SK-N-SH (cell line): ENCODE measurements around the gene FAM43B.

ENCODE experiments used
- CTCF ChIP-seq: fragments of 200-600 bp; sonication (generic); IDR thresholded peaks from 2 replicates; pipeline ENCODE4 v1.6.1; 2017; ENCODE audit warnings: antibody characterized with exemption, mild to moderate bottlenecking, moderate library complexity
- EP300 ChIP-seq, 2 experiments: IDR thresholded peaks; 2 replicates each; pipeline versions ENCODE4 v1.4.0 to v1.6.1; 2012; ENCODE audit warnings: borderline replicate concordance in 1 of 2, low read depth in 1 of 2, low read length in 1 of 2
- FOXM1 ChIP-seq: IDR thresholded peaks from 2 replicates; pipeline ENCODE4 v1.4.0; 2012; ENCODE audit warnings: low read depth, mild to moderate bottlenecking
- GABPA ChIP-seq: IDR thresholded peaks from 2 replicates; pipeline ENCODE4 v1.4.0; 2012; ENCODE audit warnings: low read depth, mild to moderate bottlenecking
- POLR2AphosphoS5 ChIP-seq: IDR thresholded peaks from 2 replicates; pipeline ENCODE4 v1.6.1; 2012; ENCODE audit warnings: low read depth, low read length
- RFX5 ChIP-seq: IDR thresholded peaks from 2 replicates; pipeline ENCODE4 v1.6.1; 2012; ENCODE audit warnings: mild to moderate bottlenecking, improper control_type of control experiment, low read length
- SIN3A ChIP-seq: IDR thresholded peaks from 2 replicates; pipeline ENCODE4 v1.6.1; 2012; ENCODE audit warnings: low read depth, mild to moderate bottlenecking, low read length, moderate library complexity, borderline replicate concordance
- TAF1 ChIP-seq: IDR thresholded peaks from 2 replicates; pipeline ENCODE4 v1.6.1; 2012; ENCODE audit warnings: low read depth, mild to moderate bottlenecking, low read length, moderate library complexity, borderline replicate concordance
- USF2 ChIP-seq: fragments of 150-350 bp; IDR thresholded peaks from 2 replicates; pipeline ENCODE4 v1.6.1; 2017; ENCODE audit warnings: antibody characterized with exemption, low read length, low read depth, borderline replicate concordance
- TF ChIP-seq, protein P1 (sequence below): IDR thresholded peaks from 2 replicates; pipeline ENCODE4; 2012

- TF ChIP-seq USF2, result no peak
- TF ChIP-seq SIN3A, result no peak
- TF ChIP-seq CTCF, result no peak
- TF ChIP-seq POLR2AphosphoS5, result no peak
- no peak for TF ChIP-seq EP300 (IDR thresholded peaks at IDR 0.05; ENCODE audit: borderline replicate concordance in 1 of 2, low read depth in 1 of 2, low read length in 1 of 2)
- TF ChIP-seq, protein P1, sequence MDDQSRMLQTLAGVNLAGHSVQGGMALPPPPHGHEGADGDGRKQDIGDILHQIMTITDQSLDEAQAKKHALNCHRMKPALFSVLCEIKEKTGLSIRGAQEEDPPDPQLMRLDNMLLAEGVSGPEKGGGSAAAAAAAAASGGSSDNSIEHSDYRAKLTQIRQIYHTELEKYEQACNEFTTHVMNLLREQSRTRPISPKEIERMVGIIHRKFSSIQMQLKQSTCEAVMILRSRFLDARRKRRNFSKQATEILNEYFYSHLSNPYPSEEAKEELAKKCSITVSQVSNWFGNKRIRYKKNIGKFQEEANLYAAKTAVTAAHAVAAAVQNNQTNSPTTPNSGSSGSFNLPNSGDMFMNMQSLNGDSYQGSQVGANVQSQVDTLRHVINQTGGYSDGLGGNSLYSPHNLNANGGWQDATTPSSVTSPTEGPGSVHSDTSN, result no peak
- TF ChIP-seq FOXM1, result no peak
- TF ChIP-seq TAF1, result no peak
- TF ChIP-seq GABPA, result no peak
- TF ChIP-seq RFX5, result no peak
Measured at GRCh38 chr1:20565234-20565633, 12.9 kb downstream of the FAM43B start.
